OCI-LY1 (cell line): ENCODE data around the gene HHIPL1.

Experiments
- H2AFZ ChIP-seq: fragments of 200-600 bp; sonication (generic), shearing (Covaris generic); 2 replicates; pipeline ENCODE4 v1.6.0; 2014; ENCODE audit warnings: antibody characterized with exemption, mild to moderate bottlenecking, low read length
- H3F3A ChIP-seq: fragments of 200-600 bp; sonication (generic), shearing (Covaris generic); 2 replicates; pipeline ENCODE4 v1.6.0; 2014; ENCODE audit warnings: mild to moderate bottlenecking, antibody characterized with exemption, low read length, moderate library complexity; ENCODE audit not compliant: insufficient read depth
- H3K27ac ChIP-seq: fragments of 200-600 bp; sonication (generic); 2 replicates; pipeline ENCODE4 v1.5.1; 2014; ENCODE audit warnings: low read length, mixed run types, mild to moderate bottlenecking, low read depth; ENCODE audit not compliant: poor library complexity, severe bottlenecking
- H3K27me3 ChIP-seq: fragments of 200-600 bp; sonication (generic); 2 replicates; pipeline ENCODE4 v1.6.0; 2014; ENCODE audit warnings: antibody characterized with exemption, mild to moderate bottlenecking, low read length, moderate library complexity; ENCODE audit not compliant: insufficient read depth
- H3K36me3 ChIP-seq: fragments of 200-600 bp; sonication (generic); 2 replicates; pipeline ENCODE4 v1.6.1; 2014; ENCODE audit warnings: mild to moderate bottlenecking, antibody characterized with exemption, low read length, moderate library complexity, mixed read lengths; ENCODE audit not compliant: insufficient read depth
- H3K4me1 ChIP-seq: fragments of 200-600 bp; sonication (generic); 2 replicates; pipeline ENCODE4 v1.5.1; 2014; ENCODE audit warnings: mild to moderate bottlenecking, low read length, moderate library complexity; ENCODE audit not compliant: insufficient read depth, severe bottlenecking
- H3K4me2 ChIP-seq: fragments of 200-600 bp; sonication (generic), shearing (Covaris generic); 2 replicates; pipeline ENCODE4 v1.6.1; 2014; ENCODE audit warnings: low read length
- H3K4me3 ChIP-seq: fragments of 200-600 bp; sonication (generic); 2 replicates; pipeline ENCODE4 v1.5.1; 2014; ENCODE audit warnings: low read length, low read depth, mild to moderate bottlenecking, mixed read lengths; ENCODE audit not compliant: poor library complexity, severe bottlenecking
- H3K79me2 ChIP-seq: fragments of 200-600 bp; shearing (Covaris generic); 2 replicates; pipeline ENCODE4 v1.6.1; 2016; ENCODE audit warnings: mixed run types, low read length, mixed read lengths; ENCODE audit not compliant: insufficient read depth
- H3K9ac ChIP-seq: fragments of 200-600 bp; sonication (generic), shearing (Covaris generic); 2 replicates; pipeline ENCODE4 v1.6.1; 2014; ENCODE audit warnings: mild to moderate bottlenecking, low read length, mixed read lengths
- H3K9me2 ChIP-seq: fragments of 200-600 bp; sonication (generic), shearing (Covaris generic); 2 replicates; pipeline ENCODE4 v1.6.1; 2014; ENCODE audit warnings: low read depth, mild to moderate bottlenecking, low read length, mixed read lengths
- H3K9me3 ChIP-seq: fragments of 200-600 bp; shearing (Covaris generic); 2 replicates; pipeline ENCODE4 v1.6.1; 2014; ENCODE audit warnings: low read length, mixed read lengths
- H4K20me1 ChIP-seq: fragments of 200-600 bp; sonication (generic), shearing (Covaris generic); 2 replicates; pipeline ENCODE4 v1.6.0; 2016; ENCODE audit warnings: mild to moderate bottlenecking, low read length; ENCODE audit not compliant: insufficient read depth
- EZH2 ChIP-seq: fragments of 200-600 bp; sonication (generic), shearing (Covaris generic); IDR thresholded peaks from 2 replicates; pipeline ENCODE4 v1.8.0; 2017; ENCODE audit warnings: borderline replicate concordance, mixed run types, mild to moderate bottlenecking, antibody characterized with exemption, low read length, moderate library complexity, mixed read lengths
- TF ChIP-seq, protein P1 (sequence below): fragments of 200-600 bp; sonication (generic), shearing (Covaris generic); IDR thresholded peaks from 2 replicates; pipeline ENCODE4 v1.5.1; 2017; ENCODE audit warnings: mild to moderate bottlenecking, antibody characterized with exemption, low read length, moderate library complexity, mixed read lengths

The HHIPL1 gene

DNA sequence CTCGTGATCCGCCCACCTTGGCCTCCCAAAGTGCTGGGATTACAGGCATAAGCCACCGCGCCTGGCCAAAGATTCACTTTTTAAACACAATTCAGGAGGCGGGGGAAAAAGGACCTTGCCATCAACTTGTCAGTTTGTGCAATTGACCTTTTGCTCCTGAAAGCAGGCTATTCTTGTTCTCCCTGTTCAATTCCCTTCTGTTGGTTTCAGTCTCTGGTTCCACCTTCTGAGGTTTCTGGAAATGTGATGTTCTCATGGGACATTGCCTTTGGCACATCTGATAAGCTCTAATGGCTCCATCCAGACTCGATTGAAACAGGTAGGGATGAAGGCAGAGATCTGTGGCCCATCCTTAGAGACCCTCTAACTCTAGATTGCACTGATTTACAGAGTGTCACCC, 23.0 kb upstream of the HHIPL1 start:
- Histone ChIP-seq H3K9me3 (no peaks in the 10 kb centered on the region), H3K79me2 (no peaks in the 10 kb centered on the region), H3K9me2 (no peaks in the 10 kb centered on the region), H3F3A (no peaks in the 10 kb centered on the region), H3K4me1 (no peaks in the 10 kb centered on the region), H3K4me2 (no peak overlapping the region), H3K9ac (no peak overlapping the region), H3K27me3 (no peaks in the 10 kb centered on the region), H3K36me3 (no peaks in the 10 kb centered on the region), H3K4me3 (no peak overlapping the region), H4K20me1 (no peaks in the 10 kb centered on the region), H3K27ac (no peak overlapping the region), H2AFZ (no peak overlapping the region)
- TF ChIP-seq EZH2 = no peak
- TF ChIP-seq, protein P1, sequence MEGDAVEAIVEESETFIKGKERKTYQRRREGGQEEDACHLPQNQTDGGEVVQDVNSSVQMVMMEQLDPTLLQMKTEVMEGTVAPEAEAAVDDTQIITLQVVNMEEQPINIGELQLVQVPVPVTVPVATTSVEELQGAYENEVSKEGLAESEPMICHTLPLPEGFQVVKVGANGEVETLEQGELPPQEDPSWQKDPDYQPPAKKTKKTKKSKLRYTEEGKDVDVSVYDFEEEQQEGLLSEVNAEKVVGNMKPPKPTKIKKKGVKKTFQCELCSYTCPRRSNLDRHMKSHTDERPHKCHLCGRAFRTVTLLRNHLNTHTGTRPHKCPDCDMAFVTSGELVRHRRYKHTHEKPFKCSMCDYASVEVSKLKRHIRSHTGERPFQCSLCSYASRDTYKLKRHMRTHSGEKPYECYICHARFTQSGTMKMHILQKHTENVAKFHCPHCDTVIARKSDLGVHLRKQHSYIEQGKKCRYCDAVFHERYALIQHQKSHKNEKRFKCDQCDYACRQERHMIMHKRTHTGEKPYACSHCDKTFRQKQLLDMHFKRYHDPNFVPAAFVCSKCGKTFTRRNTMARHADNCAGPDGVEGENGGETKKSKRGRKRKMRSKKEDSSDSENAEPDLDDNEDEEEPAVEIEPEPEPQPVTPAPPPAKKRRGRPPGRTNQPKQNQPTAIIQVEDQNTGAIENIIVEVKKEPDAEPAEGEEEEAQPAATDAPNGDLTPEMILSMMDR = no peak

DNA sequence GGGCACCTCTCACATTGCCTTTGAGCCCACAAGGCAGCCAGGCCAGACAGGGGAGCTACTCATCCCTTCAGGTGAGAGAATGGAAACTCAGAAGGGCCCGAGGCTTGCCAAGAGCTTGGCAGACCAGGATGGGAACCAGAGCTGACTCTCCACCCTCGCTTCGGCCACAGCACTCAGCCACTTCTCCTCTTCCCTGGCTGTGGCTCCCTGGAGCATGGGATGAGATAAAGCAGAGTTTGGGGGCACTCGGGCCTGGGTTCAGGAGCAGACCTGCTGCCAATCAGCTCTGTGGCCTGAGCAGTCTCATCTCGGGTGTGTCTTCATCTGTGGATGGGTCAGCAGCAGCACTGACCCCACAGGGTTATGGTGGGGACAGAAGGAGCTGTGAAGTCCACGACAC, 20.9 kb upstream of the HHIPL1 start:
- Histone ChIP-seq H3K4me1 (no peaks in the 10 kb centered on the region), H4K20me1 (no peaks in the 10 kb centered on the region)

DNA sequence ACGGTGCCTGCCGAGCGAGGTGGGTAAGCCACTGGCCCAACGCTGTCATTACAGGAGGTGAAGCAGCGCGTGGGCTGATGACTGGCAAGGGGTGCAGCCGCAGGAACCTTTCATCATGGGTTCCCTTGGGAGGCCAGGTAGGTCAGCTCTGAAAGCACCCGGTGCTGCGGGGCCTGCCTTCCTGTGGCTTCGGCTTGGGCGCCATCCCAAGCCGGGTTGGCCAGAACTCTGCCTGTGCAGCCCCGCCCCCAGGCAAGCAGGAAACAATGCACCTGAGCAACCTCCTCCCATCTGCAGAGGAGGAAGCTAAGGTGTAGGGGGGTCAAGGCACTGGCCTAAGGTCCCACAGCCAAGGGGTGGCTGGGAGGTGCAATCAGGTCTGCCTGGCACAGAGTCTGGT, 20.0 kb upstream of the HHIPL1 start:
- Histone ChIP-seq H2AFZ (no peak overlapping the region), H3K4me3 (no peak overlapping the region), H3K27ac (no peak overlapping the region), H4K20me1 (no peaks in the 10 kb centered on the region), H3K36me3 (no peaks in the 10 kb centered on the region), H3K27me3 (no peaks in the 10 kb centered on the region), H3K4me1 (no peaks in the 10 kb centered on the region), H3K9ac (no peak overlapping the region), H3F3A (no peaks in the 10 kb centered on the region), H3K4me2 (no peak overlapping the region), H3K79me2 (no peaks in the 10 kb centered on the region), H3K9me3 (no peaks in the 10 kb centered on the region), H3K9me2 (no peaks in the 10 kb centered on the region)
- no peak for TF ChIP-seq EZH2
- TF ChIP-seq, protein P1 = no peak

More for the DNA sequence above, 20.9 kb upstream of the HHIPL1 start:
- H3K27ac ChIP-seq = no peak overlapping the region
- H3K9me3 ChIP-seq = no peaks in the 10 kb centered on the region
- H3K4me2 ChIP-seq = no peak overlapping the region
- no peaks in the 10 kb centered on the region for H3K79me2 ChIP-seq
- no peaks in the 10 kb centered on the region for H3K36me3 ChIP-seq
- no peaks in the 10 kb centered on the region for H3F3A ChIP-seq
- no peak overlapping the region for H3K4me3 ChIP-seq
- TF ChIP-seq, protein P1 = no peak
- TF ChIP-seq EZH2 = no peak
- H2AFZ ChIP-seq = no peak overlapping the region
- H3K9me2 ChIP-seq = no peaks in the 10 kb centered on the region
- no peak overlapping the region for H3K9ac ChIP-seq
- H3K27me3 ChIP-seq = no peaks in the 10 kb centered on the region
